ENCODE data around the gene BMPR1B.
A peak's percentile ranks its signal among the peaks of the same experiment; 100 is the strongest.

Gene BMPR1B

GRCh38 chr4:95085124-95085833 lies 327.5 kb downstream of the BMPR1B start:
- no peak overlapping the region for H3K4me3 ChIP-seq (replicated peaks; ENCODE audit: low read depth, low read length)
- TF ChIP-seq, protein P1, sequence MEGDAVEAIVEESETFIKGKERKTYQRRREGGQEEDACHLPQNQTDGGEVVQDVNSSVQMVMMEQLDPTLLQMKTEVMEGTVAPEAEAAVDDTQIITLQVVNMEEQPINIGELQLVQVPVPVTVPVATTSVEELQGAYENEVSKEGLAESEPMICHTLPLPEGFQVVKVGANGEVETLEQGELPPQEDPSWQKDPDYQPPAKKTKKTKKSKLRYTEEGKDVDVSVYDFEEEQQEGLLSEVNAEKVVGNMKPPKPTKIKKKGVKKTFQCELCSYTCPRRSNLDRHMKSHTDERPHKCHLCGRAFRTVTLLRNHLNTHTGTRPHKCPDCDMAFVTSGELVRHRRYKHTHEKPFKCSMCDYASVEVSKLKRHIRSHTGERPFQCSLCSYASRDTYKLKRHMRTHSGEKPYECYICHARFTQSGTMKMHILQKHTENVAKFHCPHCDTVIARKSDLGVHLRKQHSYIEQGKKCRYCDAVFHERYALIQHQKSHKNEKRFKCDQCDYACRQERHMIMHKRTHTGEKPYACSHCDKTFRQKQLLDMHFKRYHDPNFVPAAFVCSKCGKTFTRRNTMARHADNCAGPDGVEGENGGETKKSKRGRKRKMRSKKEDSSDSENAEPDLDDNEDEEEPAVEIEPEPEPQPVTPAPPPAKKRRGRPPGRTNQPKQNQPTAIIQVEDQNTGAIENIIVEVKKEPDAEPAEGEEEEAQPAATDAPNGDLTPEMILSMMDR (IDR thresholded peaks at IDR 0.05; ENCODE audit: low read length, missing control alignments) = no peak
- DNase-seq (ENCODE audit: low read depth) = no peak

DNA sequence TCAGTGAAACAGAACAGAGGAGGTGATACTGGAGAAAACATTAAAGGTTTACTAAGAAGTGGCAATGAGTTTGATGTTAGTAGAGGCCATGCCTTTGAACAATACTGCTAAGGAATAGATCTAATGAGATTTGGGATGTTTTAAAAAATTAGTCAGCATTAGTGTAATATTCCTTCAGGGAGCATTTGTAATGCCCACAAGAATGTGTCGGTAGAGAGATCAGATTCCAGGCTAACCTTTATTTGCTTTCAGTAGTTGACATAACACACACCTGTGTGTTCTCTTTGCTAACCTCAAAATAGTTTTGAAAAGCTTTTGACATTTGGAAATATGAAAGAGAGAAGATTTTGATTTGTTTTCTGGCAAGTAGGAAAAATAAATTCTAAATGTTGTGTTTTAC lies 328.8 kb downstream of the BMPR1B start:
- TF ChIP-seq, protein P1 (IDR thresholded peaks at IDR 0.05; ENCODE audit: low read length, missing control alignments) = no peak
- no peak overlapping the region for H3K4me3 ChIP-seq (replicated peaks; ENCODE audit: low read depth, low read length)
- DNase-seq (ENCODE audit: low read depth) = no peak

GRCh38 chr4:95087657-95088455 lies 330.1 kb downstream of the BMPR1B start:
- TF ChIP-seq, protein P1 (IDR thresholded peaks at IDR 0.05; ENCODE audit: low read length, missing control alignments) = no peak
- H3K4me3 ChIP-seq (replicated peaks; ENCODE audit: low read depth, low read length) = no peak overlapping the region
- DNase-seq (ENCODE audit: low read depth) = peak; percentile 44

DNA sequence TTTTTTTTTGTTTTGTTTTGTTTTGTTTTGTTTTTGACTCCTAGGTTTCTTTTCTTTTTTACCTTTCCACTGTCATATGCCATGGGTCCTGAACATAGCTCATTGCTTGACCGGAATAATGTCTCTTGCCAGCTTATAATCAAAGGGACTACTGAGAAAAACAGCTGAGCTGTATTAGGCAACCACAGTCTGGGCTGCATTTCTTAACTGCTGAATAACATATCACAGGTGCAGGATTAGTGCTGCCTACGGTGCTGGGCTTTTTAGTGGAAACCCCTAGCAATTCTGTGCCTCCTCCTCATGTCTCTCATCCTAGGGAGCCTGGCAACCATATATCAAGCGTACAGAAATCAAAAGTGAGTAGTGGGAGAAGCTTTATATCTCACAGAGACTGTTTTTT lies 333.5 kb downstream of the BMPR1B start:
- peak; percentile 27 for DNase-seq (ENCODE audit: low read depth)
- TF ChIP-seq, protein P1 (IDR thresholded peaks at IDR 0.05; ENCODE audit: low read length, missing control alignments) = no peak
- H3K4me3 ChIP-seq (replicated peaks; ENCODE audit: low read depth, low read length) = no peak overlapping the region

GRCh38 chr4:95092766-95093165 lies 335.0 kb downstream of the BMPR1B start:
- no peak for DNase-seq (ENCODE audit: low read depth)
- TF ChIP-seq, protein P1 (IDR thresholded peaks at IDR 0.05; ENCODE audit: low read length, missing control alignments) = no peak
- no peak overlapping the region for H3K4me3 ChIP-seq (replicated peaks; ENCODE audit: low read depth, low read length)

DNA sequence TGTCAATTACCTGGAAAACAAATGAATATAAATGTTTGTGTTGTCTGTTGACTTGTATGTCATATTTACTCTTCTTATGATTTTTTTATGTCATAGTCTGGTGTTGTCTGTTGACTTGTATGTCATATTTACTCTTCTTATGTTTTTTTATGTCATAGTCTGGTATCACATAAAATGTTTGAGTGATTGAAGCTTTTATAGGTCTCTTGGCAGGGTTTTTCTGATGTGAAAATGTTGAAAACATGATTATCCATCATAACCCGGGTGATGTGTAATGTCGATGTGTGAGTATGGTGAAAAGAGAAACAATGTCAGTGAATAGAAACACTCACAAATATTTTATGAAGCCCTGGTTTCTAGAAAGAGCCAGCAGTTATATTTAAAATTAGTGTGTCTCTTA lies 335.7 kb downstream of the BMPR1B start:
- TF ChIP-seq, protein P1 (IDR thresholded peaks at IDR 0.05; ENCODE audit: low read length, missing control alignments) = no peak
- no peak for DNase-seq (ENCODE audit: low read depth)

More for the DNA sequence above, 335.7 kb downstream of the BMPR1B start:
- no peak overlapping the region for H3K4me3 ChIP-seq (replicated peaks; ENCODE audit: low read depth, low read length)
